LNCaP clone FGC (cell line): ENCODE measurements around the gene ECE1.

Source experiments
- DNase-seq: peaks from one replicate; pipeline ENCODE4 v3.0.0-alpha.2; 2011; ENCODE audit warnings: low read depth
- H3K4me3 ChIP-seq: 2 replicates; pipeline ENCODE4 v1.5.1; 2011; ENCODE audit warnings: mild to moderate bottlenecking, low read depth, low read length, control low read depth
- CTCF ChIP-seq: IDR thresholded peaks from 2 replicates; pipeline ENCODE4 v1.5.1; 2012; ENCODE audit warnings: mild to moderate bottlenecking; ENCODE audit not compliant: control insufficient read depth, insufficient read depth; ENCODE audit errors: extremely low read depth

The ECE1 gene

GRCh38 chr1:21307210-21307609, 16.9 kb upstream of the ECE1 start:
- no peak overlapping the region for H3K4me3 ChIP-seq
- no peak for TF ChIP-seq CTCF

GRCh38 chr1:21305900-21306189, 15.6 kb upstream of the ECE1 start:
- DNase-seq, result no peak
- no peak for TF ChIP-seq CTCF
- H3K4me3 ChIP-seq, result no peak overlapping the region

More at GRCh38 chr1:21307210-21307609, 16.9 kb upstream of the ECE1 start:
- DNase-seq, result no peak

- no peak for TF ChIP-seq CTCF
- no peak for DNase-seq
- no peak overlapping the region for H3K4me3 ChIP-seq
Observed at GRCh38 chr1:21305155-21305899, 15.1 kb upstream of the ECE1 start.

GRCh38 chr1:21304488-21304887, 14.2 kb upstream of the ECE1 start:
- no peak for TF ChIP-seq CTCF
- no peak overlapping the region for H3K4me3 ChIP-seq
- DNase-seq, result no peak

GRCh38 chr1:21302747-21303715, 12.8 kb upstream of the ECE1 start:
- no peak overlapping the region for H3K4me3 ChIP-seq
- TF ChIP-seq CTCF, result no peak
- no peak for DNase-seq

- no peak for DNase-seq
- H3K4me3 ChIP-seq, result no peak overlapping the region
- TF ChIP-seq CTCF, result no peak
Observed at GRCh38 chr1:21301794-21302440, 11.7 kb upstream of the ECE1 start.
